Keratinocyte (primary cell): ENCODE data around the gene RPL29. TPM values are rescaled to one million over a fixed set of nuclear protein-coding genes. Genes with fewer than 3 reads are reported as not detected.

Experiments used
- DNase-seq: peaks from one replicate; pipeline ENCODE4 v3.0.0-alpha.2; 2011; ENCODE audit warnings: low read depth, missing footprints, low spot score
- FAIRE-seq: peaks from 2 replicates; lab custom pipeline; 2011; peaks lifted over from hg19 to GRCh38; lab: Jason Lieb, UNC
- H2AFZ ChIP-seq: 2 replicates; pipeline ENCODE4 v1.6.0; 2012; ENCODE audit warnings: low read length, control low read depth, inconsistent platforms; ENCODE audit not compliant: control insufficient read depth
- H3K27ac ChIP-seq: 2 replicates; pipeline ENCODE4 v1.5.1; 2011; ENCODE audit warnings: low read length; ENCODE audit not compliant: control insufficient read depth, insufficient read depth
- H3K27me3 ChIP-seq: 3 replicates; pipeline ENCODE4 v1.6.0; 2011; ENCODE audit warnings: low read length; ENCODE audit not compliant: control insufficient read depth, insufficient read depth; ENCODE audit errors: extremely low read depth
- H3K36me3 ChIP-seq, 2 experiments: 2 replicates in 1 of 2; 3 replicates in 1 of 2; pipeline ENCODE4 v1.5.1; 2011; ENCODE audit warnings: low read length in 2 of 2, mild to moderate bottlenecking in 1 of 2; ENCODE audit not compliant: control insufficient read depth in 2 of 2, insufficient read depth in 2 of 2; ENCODE audit errors: extremely low read depth in 1 of 2
- H3K4me1 ChIP-seq: 3 replicates; pipeline ENCODE4 v1.5.1; 2011; ENCODE audit warnings: low read length; ENCODE audit not compliant: control insufficient read depth, insufficient read depth; ENCODE audit errors: extremely low read depth
- H3K4me2 ChIP-seq: 3 replicates; pipeline ENCODE4 v1.6.0; 2011; ENCODE audit warnings: low read depth, low read length; ENCODE audit not compliant: control insufficient read depth, insufficient read depth; ENCODE audit errors: extremely low read depth
- H3K4me3 ChIP-seq, 3 experiments: fragments of 200-600 bp in 1 of 3; sonication (generic) in 1 of 3; 2 replicates in 2 of 3; 3 replicates in 1 of 3; pipeline ENCODE4 v1.5.1; 2011 to 2016; ENCODE audit warnings: low read length in 3 of 3, mild to moderate bottlenecking in 3 of 3, control low read depth in 2 of 3, inconsistent platforms in 1 of 3, low read depth in 1 of 3, mixed read lengths in 1 of 3, mixed run types in 1 of 3, moderate library complexity in 1 of 3; ENCODE audit not compliant: control insufficient read depth in 2 of 3, insufficient read depth in 2 of 3; ENCODE audit errors: extremely low read depth in 1 of 3
- H3K79me2 ChIP-seq: 2 replicates; pipeline ENCODE4 v1.6.0; 2012; ENCODE audit warnings: low read length; ENCODE audit not compliant: control insufficient read depth, insufficient read depth
- H3K9ac ChIP-seq: 3 replicates; pipeline ENCODE4 v1.6.0; 2011; ENCODE audit warnings: low read length; ENCODE audit not compliant: control insufficient read depth, insufficient read depth; ENCODE audit errors: extremely low read depth
- H3K9me1 ChIP-seq: 3 replicates; pipeline ENCODE4 v1.6.0; 2011; ENCODE audit warnings: low read length; ENCODE audit not compliant: control insufficient read depth, insufficient read depth; ENCODE audit errors: extremely low read depth
- H3K9me3 ChIP-seq: 2 replicates; pipeline ENCODE4 v1.5.1; 2012; ENCODE audit warnings: low read depth, low read length; ENCODE audit not compliant: control insufficient read depth
- H4K20me1 ChIP-seq: 3 replicates; pipeline ENCODE4 v1.6.0; 2011; ENCODE audit warnings: low read length; ENCODE audit not compliant: control insufficient read depth, insufficient read depth; ENCODE audit errors: extremely low read depth
- EZH2 ChIP-seq: IDR thresholded peaks from one replicate; pipeline ENCODE4 v1.6.1; 2012; ENCODE audit warnings: inconsistent platforms, mild to moderate bottlenecking, low read length, moderate library complexity
- dilution Hi-C: fragments of 300-500 bp; cut with MboI; formaldehyde crosslinking; loops from one replicate; pipeline ENCODE4 v1.7.0; 2020; ENCODE audit warnings: low sequenced_read_pairs; ENCODE audit not compliant: extremely low pct_ligation_motif_present
- polyA plus RNA-seq, 5 experiments: library from polyadenylated mRNA; depleted of rRNA in 3 of 5; stranded (reverse) in 3 of 5; stranded (forward) in 1 of 5; unstranded in 1 of 5; fragments of >200 nt; gene quantifications; 1 replicate in 1 of 5; 2 replicates in 3 of 5; 3 replicates in 1 of 5; pipeline versions ENCODE4 v1.2.1 to v1.2.3, GENCODE V29; 2011 to 2012; ENCODE audit warnings: missing spikeins in 2 of 5, low read depth in 1 of 5, low replicate concordance in 1 of 5
- TF ChIP-seq, protein P1 (sequence below), 3 experiments: IDR thresholded peaks in 1 of 3; conservative IDR thresholded peaks in 1 of 3; optimal IDR thresholded peaks in 1 of 3; 2 replicates in 2 of 3; 3 replicates in 1 of 3; pipeline versions ENCODE3 to v1.5.1; 2011; ENCODE audit warnings: low read length in 3 of 3, mild to moderate bottlenecking in 3 of 3, moderate library complexity in 2 of 3, control low read depth in 1 of 3, inconsistent platforms in 1 of 3; ENCODE audit not compliant: insufficient read depth in 2 of 3; ENCODE audit errors: extremely low read depth in 1 of 3

The RPL29 gene
- polyA plus RNA-seq, 1 donor (not counting 4 experiments of a cell fraction or from before 2014, with no cell fraction given) = 1,648 TPM

DNA sequence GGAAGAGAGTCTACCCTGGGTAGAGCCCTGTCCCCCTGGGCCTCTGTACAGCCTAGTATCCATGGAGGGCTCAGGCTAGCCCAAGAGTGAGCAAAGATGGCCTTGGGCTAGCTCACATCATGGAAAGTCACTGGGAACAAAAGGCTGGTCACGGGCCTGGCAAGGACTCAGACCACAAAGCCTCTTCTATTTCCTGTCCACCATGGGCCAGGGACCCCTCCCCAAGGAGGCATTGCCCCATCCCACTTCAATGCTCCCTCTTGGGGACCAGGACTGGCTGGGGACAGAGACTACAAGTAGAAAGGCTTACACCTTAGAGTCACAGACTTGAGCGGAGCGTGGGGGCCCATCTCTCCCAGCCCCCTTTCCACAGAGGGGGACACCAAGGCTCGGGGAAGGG lies 43.7 kb upstream of the RPL29 start:
- dilution Hi-C loops = no loop called here
- FAIRE-seq (no peak), DNase-seq (no peak)
- Histone ChIP-seq H3K36me3 (no peaks in the 10 kb centered on the region), H3K9me3 (no peaks in the 10 kb centered on the region), H3K27ac (no peak overlapping the region), H3K4me2 (no peak overlapping the region), H3K9me1 (no peaks in the 10 kb centered on the region), H3K27me3 (no peaks in the 10 kb centered on the region), H3K79me2 (no peaks in the 10 kb centered on the region), H2AFZ (no peak overlapping the region), H3K9ac (no peak overlapping the region), H4K20me1 (no peaks in the 10 kb centered on the region), H3K4me1 (peaks cover 45% of the 10 kb centered on the region), H3K4me3 (no peak overlapping the region)
- no peak for TF ChIP-seq EZH2
- TF ChIP-seq, protein P1, sequence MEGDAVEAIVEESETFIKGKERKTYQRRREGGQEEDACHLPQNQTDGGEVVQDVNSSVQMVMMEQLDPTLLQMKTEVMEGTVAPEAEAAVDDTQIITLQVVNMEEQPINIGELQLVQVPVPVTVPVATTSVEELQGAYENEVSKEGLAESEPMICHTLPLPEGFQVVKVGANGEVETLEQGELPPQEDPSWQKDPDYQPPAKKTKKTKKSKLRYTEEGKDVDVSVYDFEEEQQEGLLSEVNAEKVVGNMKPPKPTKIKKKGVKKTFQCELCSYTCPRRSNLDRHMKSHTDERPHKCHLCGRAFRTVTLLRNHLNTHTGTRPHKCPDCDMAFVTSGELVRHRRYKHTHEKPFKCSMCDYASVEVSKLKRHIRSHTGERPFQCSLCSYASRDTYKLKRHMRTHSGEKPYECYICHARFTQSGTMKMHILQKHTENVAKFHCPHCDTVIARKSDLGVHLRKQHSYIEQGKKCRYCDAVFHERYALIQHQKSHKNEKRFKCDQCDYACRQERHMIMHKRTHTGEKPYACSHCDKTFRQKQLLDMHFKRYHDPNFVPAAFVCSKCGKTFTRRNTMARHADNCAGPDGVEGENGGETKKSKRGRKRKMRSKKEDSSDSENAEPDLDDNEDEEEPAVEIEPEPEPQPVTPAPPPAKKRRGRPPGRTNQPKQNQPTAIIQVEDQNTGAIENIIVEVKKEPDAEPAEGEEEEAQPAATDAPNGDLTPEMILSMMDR (optimal IDR thresholded peaks at IDR 0.05 in 1 of 3, IDR thresholded peaks at IDR 0.05 in 1 of 3, conservative IDR thresholded peaks at IDR 0.05 in 1 of 3; ENCODE audit: extremely low read depth in 1 of 3, insufficient read depth in 2 of 3, low read length in 3 of 3) = no peak

DNA sequence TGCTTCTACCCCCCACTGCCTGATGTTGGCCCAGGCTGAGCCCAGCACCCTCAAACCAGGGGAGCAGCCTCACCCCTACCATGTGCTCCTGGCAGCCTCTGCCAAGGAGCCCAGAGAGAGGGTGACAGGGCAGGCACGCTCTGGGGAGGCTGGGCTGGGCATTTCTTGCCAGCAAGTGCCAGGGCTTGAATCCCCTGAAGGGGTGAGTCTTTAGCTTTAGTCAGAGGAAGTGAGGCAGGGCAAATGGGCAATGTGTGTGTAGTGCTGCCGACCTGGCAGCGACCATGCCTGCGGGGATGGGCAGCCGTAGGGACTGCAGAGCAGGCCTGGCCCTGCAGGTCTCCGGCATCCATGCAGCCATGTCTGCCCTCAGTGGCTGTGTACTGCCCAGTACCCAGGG lies 42.5 kb upstream of the RPL29 start:
- H3K4me1 ChIP-seq = peaks cover 36% of the 10 kb centered on the region
- no peaks in the 10 kb centered on the region for H4K20me1 ChIP-seq
- no peak overlapping the region for H3K4me3 ChIP-seq
- H3K27ac ChIP-seq = peak overlapping the region; percentile 1
- no peaks in the 10 kb centered on the region for H3K9me3 ChIP-seq
- no peak overlapping the region for H2AFZ ChIP-seq
- no peaks in the 10 kb centered on the region for H3K79me2 ChIP-seq
- FAIRE-seq = peak; percentile 88
- no peaks in the 10 kb centered on the region for H3K27me3 ChIP-seq
- peak overlapping the region; percentile 48 for H3K4me2 ChIP-seq
- no peak for DNase-seq
- peak overlapping the region; percentile 20 for H3K9ac ChIP-seq
- TF ChIP-seq EZH2 = no peak
- TF ChIP-seq, protein P1 (optimal IDR thresholded peaks at IDR 0.05 in 1 of 3, IDR thresholded peaks at IDR 0.05 in 1 of 3, conservative IDR thresholded peaks at IDR 0.05 in 1 of 3; ENCODE audit: extremely low read depth in 1 of 3, insufficient read depth in 2 of 3, low read length in 3 of 3) = no peak
- dilution Hi-C loops = no loop called here
- H3K9me1 ChIP-seq = no peaks in the 10 kb centered on the region
- no peaks in the 10 kb centered on the region for H3K36me3 ChIP-seq
